ENCODE measurements around the gene BEST1.

- no peak for TF ChIP-seq CTCF (IDR thresholded peaks at IDR 0.05)
- no peak for TF ChIP-seq NPAS2 (CRISPR knock-in tag; IDR thresholded peaks at IDR 0.05; ENCODE audit: borderline replicate concordance)
- no peak for TF ChIP-seq TP53 (CRISPR knock-in tag; IDR thresholded peaks at IDR 0.05)
- no peak for TF ChIP-seq CEBPB (IDR thresholded peaks at IDR 0.05)
- TF ChIP-seq SREBF2 (IDR thresholded peaks at IDR 0.05): no peak
- TF ChIP-seq SMC3 (IDR thresholded peaks at IDR 0.05): no peak
- TF ChIP-seq POLR2A (IDR thresholded peaks at IDR 0.05; ENCODE audit: low read length): no peak
- TF ChIP-seq ELK1 (IDR thresholded peaks at IDR 0.05; ENCODE audit: low read depth, low read length): no peak
- TF ChIP-seq CHD2 (IDR thresholded peaks at IDR 0.05; ENCODE audit: low read length, partially characterized antibody): no peak
- TF ChIP-seq MYC (IDR thresholded peaks at IDR 0.05; ENCODE audit: borderline replicate concordance, low read length): no peak
Observed at GRCh38 chr11:61904539-61905048, 45.6 kb upstream of the BEST1 start.

Measured in A549 (cell line).